ENCODE measurements around the gene YJU2.

YJU2 gene

DNA sequence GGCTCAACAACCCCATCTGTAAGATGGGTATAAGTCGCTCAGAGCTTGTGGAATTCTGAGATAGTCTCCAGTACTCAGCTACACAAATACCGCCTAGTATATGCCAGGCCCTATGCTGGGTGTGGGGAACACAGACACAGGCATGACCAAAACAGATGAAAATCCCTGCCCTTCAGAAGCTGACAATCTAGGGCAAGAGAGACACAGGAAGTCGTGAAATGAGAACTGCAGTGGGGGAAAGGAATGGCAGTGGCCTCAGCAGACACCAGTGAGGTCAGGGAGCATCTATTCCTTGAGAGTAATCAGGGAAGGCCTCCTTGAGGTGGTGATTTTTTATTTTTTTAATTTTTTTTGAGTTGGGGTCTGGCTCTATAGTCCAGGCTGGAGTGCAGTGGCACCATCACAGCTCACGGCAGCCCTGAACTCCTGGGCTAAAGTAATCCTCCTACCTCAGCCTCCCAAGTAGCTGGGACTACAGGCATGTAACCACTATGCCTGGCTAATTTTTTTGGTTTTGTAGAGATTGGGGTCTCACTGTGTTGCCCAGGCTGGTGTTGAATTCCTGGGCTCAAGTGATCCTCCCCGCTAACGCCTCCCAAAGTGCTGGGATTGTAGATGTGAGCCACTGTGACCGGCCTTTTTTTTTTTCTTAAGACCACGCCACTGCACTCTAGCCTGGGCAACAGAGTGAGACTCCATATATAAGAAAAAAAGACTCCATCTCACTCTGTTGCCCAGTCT is 52.1 kb downstream of the YJU2 start:
- no peak for DNase-seq

DNA sequence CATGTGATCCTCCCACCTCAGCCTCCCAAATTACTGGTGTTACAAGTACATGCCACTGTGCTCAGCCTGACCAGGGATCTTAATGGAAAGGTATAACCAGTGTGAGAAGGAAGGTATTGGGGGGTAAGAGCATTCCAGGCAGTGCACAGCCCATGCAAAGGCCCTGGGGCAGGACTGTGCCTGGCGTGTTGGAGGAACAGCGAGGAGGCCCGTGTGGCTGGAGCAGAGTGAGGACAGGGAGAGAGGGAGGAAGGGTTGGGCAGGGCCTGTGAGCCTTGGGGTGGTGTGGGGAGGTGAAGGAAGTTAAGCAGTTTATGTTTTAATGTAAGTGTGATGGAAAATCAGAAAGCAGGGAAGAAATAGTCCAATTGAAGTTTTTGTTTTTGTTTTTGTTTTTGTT is 53.7 kb downstream of the YJU2 start:
- DNase-seq = no peak

DNA sequence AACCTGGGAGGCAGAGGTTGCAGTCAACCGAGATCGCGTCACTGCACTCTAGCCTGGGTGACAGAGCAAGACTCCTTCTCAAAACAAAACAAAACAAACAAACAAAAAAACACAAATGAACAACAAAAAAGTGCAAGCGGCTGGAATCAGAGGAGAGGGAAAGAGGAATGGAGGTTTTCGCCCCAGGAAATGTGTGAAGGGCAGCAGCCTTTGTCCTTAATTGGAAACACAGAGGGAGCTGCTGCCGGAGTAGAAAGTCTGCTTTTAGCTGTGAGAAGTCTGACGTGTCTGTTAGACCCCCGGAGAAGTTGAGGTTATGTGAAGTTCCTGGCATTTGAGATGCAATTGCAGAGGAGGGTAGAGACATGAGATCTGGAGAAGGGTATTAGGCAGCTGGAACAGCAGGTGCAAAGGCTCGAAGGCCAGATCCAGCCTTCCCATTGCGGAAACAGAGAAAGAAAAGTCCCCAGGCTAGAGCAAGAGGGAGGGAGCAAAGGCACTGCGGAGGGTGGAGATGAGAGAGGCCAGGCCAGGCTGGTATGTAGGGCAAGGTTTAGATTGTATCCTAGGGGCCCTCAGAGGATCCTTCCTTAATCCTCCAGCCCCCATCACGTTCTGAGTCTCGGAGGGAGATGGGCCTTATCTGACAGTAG is 54.8 kb downstream of the YJU2 start:
- no peak for DNase-seq

DNA sequence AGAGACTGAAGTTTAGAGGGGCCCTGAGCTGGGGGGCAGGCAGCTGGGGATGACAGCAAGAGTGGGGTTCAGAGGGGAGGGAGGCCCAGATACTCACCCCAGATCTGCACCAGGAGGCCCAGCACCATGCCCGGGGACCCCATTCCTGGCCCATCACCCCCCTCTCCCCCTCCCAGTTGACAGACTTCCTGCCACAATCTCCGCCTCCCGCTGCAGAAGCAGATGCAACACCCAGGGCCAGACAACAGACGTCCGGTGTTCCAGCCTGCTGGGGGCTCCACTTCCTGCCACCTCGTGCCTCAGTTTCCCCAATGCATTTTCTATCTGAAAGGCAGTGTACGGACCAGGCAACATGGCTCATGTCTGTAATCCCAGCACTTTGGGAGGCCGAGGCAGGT is 55.4 kb downstream of the YJU2 start, which contains the start of gene TMIGD2:
TMIGD2 (minus strand) TSS at position 147 of the 398 bp plus-strand sequence; CDS start at position 143, 4 bp downstream.
- no peak for DNase-seq

DNA sequence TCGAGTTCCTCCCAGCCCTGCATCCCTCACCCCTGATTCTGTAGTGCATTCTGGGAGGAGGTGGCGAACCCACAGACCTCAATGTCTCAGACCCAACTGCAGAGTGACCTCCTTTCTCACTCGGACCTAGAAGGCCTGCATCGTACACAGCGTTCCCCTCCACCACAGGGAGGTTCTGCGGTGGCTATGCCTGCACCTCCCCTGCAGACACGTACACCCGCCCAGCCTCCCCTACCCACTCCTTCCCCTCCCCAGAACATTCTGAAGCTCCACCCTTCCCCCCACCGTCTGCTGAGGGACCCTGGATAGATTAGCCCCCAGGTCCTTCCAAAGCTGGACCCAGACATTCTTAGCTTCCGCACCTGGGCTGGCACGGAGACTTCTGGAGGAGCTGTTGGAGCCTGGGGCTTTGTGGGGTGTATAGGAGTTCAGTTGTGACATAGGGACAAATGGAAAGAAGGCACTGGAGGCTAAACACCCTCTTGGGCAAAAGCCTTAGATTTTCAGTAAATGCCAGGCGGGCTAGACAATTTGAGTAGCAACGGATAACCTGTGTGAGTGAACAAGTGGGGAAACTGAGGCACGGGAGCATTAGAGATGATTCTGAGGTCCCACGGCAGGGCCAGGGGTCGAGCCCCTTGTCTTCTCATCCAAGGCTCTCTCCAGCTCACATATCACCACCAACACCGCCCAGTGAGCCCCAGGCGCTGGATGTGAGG is 57.1 kb downstream of the YJU2 start:
- no peak for DNase-seq

DNA sequence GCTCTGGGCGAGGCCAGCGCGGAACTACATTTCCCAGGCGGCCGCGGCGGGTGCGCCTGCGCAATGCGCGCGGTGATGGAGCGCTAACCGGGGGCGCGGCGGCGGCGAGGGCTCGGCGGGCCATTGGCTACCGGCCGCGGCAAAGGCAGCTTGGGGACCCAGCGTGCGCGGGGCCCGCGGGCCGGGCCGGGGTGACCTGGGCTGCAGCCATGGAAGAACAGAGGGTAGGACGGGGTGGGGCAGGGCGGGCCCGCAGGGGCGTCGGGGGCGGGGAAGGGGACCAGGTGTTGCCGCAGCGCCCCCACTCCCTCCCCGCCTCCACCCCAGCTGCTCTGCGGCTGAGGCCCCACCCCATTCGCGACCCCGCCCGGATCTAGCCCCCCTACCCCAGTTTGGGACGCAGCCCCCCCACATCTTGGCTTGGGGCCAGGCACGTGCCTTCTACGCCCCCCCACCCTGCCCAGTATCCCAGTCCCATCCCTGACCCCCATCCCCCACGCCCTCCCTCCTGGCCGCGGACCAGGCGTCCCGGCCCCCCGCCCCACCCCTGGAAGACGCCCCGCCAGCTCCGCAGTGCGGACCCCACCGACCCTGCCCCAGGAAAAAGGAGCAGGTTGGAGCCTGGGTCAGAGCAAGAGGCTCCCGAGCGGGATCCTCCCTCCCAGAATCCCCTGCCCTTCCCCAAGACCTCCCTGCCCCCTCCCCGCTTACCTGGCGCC is 57.8 kb downstream of the YJU2 start, which contains the start of gene FSD1:
FSD1 (plus strand) TSS at position 61 of the 719 bp plus-strand sequence; CDS start at position 210, 149 bp downstream.
- DNase-seq = peak; percentile 35 to 64 (median 46)

DNA sequence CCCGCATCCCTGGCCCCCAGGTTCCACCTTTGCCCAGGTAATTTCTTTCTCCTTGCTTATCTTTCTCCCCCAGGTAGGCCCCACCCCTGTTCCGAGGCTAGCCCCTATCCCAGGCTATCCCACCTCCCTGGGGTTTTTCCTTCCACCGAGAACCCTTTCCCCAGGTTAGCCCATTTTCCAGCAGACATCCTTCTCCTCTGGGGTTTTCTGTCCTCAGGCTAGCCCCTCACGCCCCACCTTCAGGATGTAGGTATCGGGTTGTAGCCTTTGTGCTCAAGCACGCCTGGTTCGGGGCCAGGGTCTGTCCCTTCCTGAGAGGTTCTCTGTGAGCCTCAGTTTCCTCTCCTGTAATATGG is 58.4 kb downstream of the YJU2 start:
- no peak for DNase-seq

DNA sequence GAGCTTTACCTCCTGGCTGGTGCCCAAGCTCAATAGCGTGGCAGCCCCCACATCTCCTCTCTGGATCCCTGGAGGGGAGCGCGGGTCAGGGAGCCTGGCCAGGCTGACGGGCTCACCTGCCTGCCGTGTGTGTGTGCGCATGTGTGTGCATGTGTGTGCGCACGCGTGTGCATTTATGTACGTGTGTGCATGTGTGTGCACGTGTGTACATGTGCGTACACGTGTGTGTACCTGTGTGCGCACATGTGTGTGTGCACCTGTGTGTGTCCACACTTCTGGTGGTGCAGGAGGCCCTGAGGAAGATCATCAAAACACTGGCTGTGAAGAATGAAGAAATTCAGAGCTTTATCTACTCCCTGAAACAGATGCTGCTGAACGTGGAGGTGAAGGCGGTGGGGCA is 58.8 kb downstream of the YJU2 start:
- DNase-seq = no peak

DNA sequence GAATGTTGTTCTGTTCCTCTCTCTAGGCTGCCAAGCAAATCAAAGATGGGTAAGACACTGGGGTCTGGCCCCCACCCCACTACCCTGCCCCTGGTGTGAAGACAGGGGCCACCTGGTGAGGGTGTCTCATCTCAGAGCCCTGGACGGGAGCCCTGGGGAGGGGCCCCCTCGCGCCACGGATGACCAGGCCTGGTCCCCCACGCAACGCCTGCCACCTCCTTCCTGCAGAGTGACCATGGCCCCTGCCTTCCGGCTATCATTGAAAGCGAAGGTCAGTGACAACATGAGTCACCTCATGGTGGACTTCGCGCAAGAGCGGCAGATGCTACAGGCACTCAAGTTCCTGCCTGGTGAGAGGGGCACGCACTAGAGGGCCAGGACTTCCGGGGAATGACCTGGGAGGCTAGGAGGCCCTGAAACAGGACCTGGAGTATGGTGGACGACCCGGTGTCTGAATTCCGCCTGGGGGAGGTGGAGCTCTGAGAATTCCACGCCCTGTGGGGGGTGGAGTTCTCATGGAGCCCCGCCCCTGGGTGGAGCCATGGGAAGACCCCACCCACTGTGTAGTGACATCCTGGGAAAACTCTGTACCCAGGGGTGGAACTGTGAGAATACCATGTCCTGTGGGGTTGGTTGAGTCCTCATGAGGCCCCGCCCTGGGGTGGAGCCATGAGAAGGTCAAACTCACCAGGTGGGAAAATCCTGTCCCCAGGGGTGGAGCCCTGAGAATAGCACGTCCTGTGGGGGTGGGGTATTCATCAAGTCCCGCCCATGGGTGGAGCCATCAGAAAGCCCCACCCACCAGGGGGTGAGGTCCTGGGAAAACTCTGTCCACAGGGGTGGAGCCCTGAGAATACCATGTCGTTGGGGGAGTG is 63.6 kb downstream of the YJU2 start:
- no peak for DNase-seq

DNA sequence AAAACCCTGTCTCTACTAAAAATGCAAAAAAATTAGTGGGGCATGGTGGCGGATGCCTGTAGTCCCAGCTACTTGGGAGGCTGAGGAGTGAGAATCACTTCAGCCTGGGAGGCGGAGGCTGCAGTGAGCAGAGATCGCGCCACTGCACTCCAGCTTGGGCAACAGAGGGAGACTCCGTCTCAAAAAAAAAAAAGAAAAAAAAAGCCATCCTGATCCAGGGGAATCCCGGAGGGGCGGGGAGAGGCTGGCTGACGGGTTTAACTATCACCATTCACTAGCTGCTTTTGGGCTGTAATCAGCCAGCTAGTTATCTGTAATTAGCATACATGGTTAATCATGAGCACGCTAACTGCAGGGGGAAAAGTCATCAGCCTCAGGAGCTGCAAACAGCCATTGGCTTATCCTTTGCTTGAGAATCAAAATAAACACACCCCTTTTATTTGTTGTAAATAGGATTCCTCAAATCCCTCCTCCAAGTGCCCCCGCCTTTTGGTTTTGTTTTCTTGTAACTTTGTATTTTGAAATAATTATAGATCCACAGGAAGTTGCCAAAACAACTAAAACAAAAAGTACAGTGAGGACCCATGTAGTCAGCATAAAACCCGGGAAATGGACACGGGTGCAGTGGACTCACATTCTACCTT is 67.1 kb downstream of the YJU2 start:
- peak in 3 of 4 experiments; percentile 19 to 28 (median 23) for DNase-seq

DNA sequence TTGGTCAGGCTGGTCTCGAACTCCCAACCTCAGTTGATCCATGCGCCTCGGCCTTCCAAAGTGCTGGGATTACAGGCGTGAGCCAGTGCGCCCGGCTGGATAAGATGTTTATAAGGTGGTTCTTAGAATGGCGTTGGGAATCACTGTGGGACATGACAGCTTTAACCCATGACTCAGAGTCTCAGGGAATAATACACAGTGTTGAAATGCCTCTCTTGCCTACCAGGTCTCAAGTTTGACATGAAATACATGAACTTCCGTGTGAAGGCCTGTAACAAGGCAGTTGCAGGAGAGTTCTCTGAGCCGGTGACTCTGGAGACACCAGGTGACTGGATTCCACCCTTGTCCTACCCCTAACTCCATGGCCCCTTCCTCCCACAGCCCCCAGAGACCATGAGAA is 70.1 kb downstream of the YJU2 start:
- DNase-seq = no peak

DNA sequence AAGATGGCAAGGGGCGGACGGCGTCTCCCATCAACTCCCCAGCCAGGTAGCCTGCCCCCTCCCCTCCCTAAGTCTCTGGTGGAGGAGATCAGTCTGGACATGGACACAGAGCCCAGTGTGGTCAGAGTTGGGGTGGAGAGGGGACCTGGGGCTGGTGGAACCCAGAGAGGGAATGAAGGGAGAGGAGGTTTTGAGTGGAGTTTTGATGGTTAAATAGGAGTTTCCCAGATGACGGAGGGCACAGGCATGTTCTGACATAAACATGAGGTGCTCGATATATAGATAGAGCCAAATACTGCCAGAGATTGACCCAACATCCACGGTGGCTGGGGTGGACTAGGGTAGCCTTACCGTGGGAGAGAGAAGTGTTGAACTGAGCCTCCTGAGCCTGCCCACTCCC is 71.6 kb downstream of the YJU2 start:
- DNase-seq = no peak

All from suppressor macrophage (primary cell).